AG04449 (cell line): ENCODE data around the gene CXCR6.

Source experiments
- CTCF ChIA-PET: fragments of 350-600 bp; formaldehyde crosslinking; extraction: SDS; loops from one replicate; lab custom pipeline; 2021; ENCODE audit warnings: antibody characterized with exemption; lab: Yijun Ruan, JAX
- POLR2A ChIA-PET: fragments of 400-600, 350-600 bp; formaldehyde crosslinking; extraction: SDS; loops from one replicate; lab custom pipeline; 2020; ENCODE audit warnings: antibody characterized with exemption, inconsistent platforms; lab: Yijun Ruan, JAX
- DNase-seq: peaks from one replicate; pipeline ENCODE4 v3.0.0-alpha.2; 2010; ENCODE audit warnings: low read depth, low spot score
- H3K4me3 ChIP-seq: 2 replicates; pipeline ENCODE4 v1.5.1; 2011; ENCODE audit warnings: low read depth, mild to moderate bottlenecking, control low read depth, low read length
- CTCF ChIP-seq: IDR thresholded peaks from one replicate; pipeline ENCODE4 v1.5.1; 2011; ENCODE audit warnings: mild to moderate bottlenecking, moderate library complexity, low read length, control low read depth, inconsistent platforms; ENCODE audit not compliant: insufficient read depth; ENCODE audit errors: missing control alignments

CXCR6 gene

GRCh38 chr3:45969116-45969515 is 25.9 kb downstream of the CXCR6 start:
- TF ChIP-seq CTCF: no peak
- ChIA-PET CTCF (interaction anchor here (0.8 to 7.2 kb wide), 10 partner anchors 12 to 110 kb away, joined by 3 to 62 read pairs (median 4); no protein-coding TSS in a partner anchor), POLR2A (no interaction called here)
- H3K4me3 ChIP-seq: no peak overlapping the region
- DNase-seq: no peak

GRCh38 chr3:45969953-45970352 is 26.7 kb downstream of the CXCR6 start:
- H3K4me3 ChIP-seq: no peak overlapping the region
- POLR2A ChIA-PET: no interaction called here
- no peak for TF ChIP-seq CTCF
- DNase-seq: no peak
- CTCF ChIA-PET: interaction anchor here (1.1 to 7.2 kb wide), 4 partner anchors 15 to 109 kb away, joined by 3 to 62 read pairs (median 10); no protein-coding TSS in a partner anchor

- peak; percentile 82 for DNase-seq
- POLR2A ChIA-PET: interaction anchor here (0.6 to 1.1 kb wide), 3 partner anchors 14 to 104 kb away, joined by 3 read pairs; partner anchors contain the start of gene CXCR6
- no peak for TF ChIP-seq CTCF
- CTCF ChIA-PET: interaction anchor here (0.7 to 1.4 kb wide), 5 partner anchors 8 to 106 kb away, joined by 3 to 6 read pairs (median 3); no protein-coding TSS in a partner anchor
- H3K4me3 ChIP-seq: no peak overlapping the region
These were observed 29.5 kb downstream of the CXCR6 start for GRCh38 chr3:45972534-45973402.

- no peak overlapping the region for H3K4me3 ChIP-seq
- POLR2A ChIA-PET: no interaction called here
- no peak for TF ChIP-seq CTCF
- no peak for DNase-seq
- CTCF ChIA-PET: interaction anchor here (1.1 kb wide), 2 partner anchors 22 to 24 kb away, joined by 3 read pairs; no protein-coding TSS in a partner anchor
These were observed 31.4 kb downstream of the CXCR6 start for GRCh38 chr3:45974686-45975085.

GRCh38 chr3:45975686-45976085 is 32.4 kb downstream of the CXCR6 start:
- no peak overlapping the region for H3K4me3 ChIP-seq
- DNase-seq: no peak
- ChIA-PET POLR2A (no interaction called here), CTCF (no interaction called here)
- TF ChIP-seq CTCF: no peak
